ENCODE data around the gene KRTAP12-3. TPM values are rescaled to one million over a fixed set of nuclear protein-coding genes. Genes with fewer than 3 reads are reported as not detected.
"Not testable (repeated sequence)": the region's sequence is repeated elsewhere in the genome, so short reads cannot be mapped to it uniquely, and the experiment has no call there.

KRTAP12-3 gene, protein sequence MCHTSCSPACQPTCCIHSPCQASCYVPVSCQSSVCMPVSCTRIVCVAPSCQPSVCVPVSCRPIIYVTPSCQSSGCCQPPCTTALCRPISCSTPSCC
- total RNA-seq, result not detected

DNA sequence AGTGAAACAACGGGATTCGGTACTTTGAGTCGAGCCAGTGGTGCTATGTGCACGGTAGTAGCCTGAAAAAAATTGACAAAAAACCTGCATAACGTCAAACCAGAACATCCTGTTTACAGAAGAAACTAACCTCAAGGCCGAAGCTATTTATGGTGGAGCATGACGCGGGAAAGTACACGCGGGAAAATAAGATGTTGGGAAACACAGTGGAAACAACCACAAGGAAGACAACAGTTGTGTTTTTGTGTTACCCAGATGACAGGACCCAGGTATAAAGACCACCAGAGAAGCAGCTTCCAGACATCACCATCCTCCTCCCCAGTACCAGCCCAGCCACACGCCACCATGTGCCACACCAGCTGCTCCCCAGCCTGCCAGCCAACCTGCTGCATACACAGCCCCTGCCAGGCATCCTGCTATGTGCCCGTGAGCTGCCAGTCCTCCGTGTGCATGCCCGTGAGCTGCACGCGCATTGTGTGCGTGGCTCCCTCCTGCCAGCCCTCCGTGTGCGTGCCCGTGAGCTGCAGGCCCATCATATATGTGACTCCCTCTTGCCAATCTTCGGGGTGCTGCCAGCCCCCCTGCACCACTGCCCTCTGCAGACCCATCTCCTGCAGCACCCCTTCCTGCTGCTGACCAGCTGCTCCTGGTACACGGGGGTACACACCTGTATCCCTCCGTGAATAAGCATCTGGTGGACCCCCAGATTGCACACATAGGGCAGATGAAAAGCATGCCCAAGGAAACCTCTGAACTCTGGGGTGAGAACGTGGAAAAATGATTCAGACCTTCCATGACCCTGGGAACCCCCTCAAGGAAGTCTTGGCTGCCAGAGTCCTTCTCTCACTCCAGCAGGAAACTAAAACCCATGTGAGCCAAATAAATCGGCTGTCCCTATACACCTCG lies at the start of gene KRTAP12-3:
KRTAP12-3 (plus strand) TSS at position 298 of the 906 bp plus-strand sequence; CDS start at position 346, 48 bp downstream.
- no peaks in the 10 kb centered on the region for H3K4me1 ChIP-seq
- no peak for TF ChIP-seq POLR2A (IDR thresholded peaks at IDR 0.05)
- TF ChIP-seq, protein P1, sequence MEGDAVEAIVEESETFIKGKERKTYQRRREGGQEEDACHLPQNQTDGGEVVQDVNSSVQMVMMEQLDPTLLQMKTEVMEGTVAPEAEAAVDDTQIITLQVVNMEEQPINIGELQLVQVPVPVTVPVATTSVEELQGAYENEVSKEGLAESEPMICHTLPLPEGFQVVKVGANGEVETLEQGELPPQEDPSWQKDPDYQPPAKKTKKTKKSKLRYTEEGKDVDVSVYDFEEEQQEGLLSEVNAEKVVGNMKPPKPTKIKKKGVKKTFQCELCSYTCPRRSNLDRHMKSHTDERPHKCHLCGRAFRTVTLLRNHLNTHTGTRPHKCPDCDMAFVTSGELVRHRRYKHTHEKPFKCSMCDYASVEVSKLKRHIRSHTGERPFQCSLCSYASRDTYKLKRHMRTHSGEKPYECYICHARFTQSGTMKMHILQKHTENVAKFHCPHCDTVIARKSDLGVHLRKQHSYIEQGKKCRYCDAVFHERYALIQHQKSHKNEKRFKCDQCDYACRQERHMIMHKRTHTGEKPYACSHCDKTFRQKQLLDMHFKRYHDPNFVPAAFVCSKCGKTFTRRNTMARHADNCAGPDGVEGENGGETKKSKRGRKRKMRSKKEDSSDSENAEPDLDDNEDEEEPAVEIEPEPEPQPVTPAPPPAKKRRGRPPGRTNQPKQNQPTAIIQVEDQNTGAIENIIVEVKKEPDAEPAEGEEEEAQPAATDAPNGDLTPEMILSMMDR (IDR thresholded peaks at IDR 0.05), result no peak
- no peaks in the 10 kb centered on the region for H3K27me3 ChIP-seq
- no peak within 1 kb of the TSS for H3K4me3 ChIP-seq
- H3K9me3 ChIP-seq, result no peaks in the 10 kb centered on the region
- DNase-seq, result peak in 2 of 3 donors; percentile 26 to 61
- peak within 1 kb of the TSS; percentile 33 to 82 (median 63) for H3K27ac ChIP-seq
- H3K36me3 ChIP-seq, result no peaks in the 10 kb centered on the region

DNA sequence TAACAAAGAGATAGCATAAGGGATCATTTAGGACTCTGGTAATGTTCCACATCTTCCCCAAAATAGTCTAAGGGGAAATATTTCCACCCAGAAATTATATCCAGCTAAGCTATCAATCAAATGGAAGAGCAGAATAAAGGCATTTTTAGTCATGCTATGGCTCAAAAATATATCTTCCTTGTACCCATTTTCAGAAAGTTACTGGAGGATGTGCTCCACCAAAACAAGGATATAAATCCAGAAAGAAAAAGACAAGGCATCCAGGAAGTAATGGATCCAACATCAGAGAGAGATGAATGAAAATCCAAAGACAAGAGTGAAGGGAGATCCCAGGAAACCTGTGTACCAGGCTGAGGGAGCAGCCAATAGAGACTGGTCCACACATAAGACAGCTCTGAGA lies 48.5 kb upstream of the KRTAP12-3 start:
- TF ChIP-seq, protein P1 (IDR thresholded peaks at IDR 0.05), result no peak
- no peak for TF ChIP-seq POLR2A (IDR thresholded peaks at IDR 0.05)
- H3K27ac ChIP-seq, result no peak overlapping the region
- no peaks in the 10 kb centered on the region for H3K36me3 ChIP-seq
- no peak overlapping the region for H3K4me3 ChIP-seq
- H3K4me1 ChIP-seq, result no peaks in the 10 kb centered on the region
- H3K9me3 ChIP-seq, result peaks cover 0 to 16% (median 0%) of the 10 kb centered on the region in 4 donors
- no peak for DNase-seq
- H3K27me3 ChIP-seq, result no peaks in the 10 kb centered on the region

DNA sequence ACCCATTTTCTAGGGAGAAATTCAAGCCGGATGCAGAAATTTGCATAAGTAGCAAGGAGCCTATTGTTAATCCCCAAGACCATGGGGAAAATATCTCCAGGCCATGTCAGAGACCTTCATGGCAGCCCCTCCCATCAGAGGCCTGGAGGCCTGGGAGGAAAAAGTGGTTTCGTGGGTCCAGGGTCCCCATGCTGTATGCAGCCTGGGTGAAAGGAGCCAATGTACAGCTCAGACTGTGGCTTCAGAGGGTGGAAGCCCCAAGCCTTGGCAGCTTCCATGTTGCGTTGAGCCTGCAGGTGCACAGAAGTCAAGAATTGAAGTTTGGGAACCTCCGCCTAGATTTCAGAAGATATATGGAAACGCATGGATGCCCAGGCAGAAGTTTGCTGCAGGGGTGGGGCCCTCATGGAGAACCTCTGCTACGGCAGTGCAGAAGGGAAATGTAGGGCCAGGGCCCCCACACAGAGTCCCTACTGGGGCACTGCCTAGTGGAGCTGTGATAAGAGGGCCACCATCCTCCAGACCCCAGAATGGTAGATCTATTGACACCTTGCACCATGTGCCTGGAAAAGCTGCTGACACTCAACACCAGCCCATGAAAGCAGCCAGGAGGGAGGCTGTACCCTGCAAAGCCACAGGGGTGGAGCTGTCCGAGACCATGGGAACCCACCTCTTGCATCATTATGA lies 47.4 kb upstream of the KRTAP12-3 start:
- H3K9me3 ChIP-seq, result peaks cover 0 to 16% (median 0%) of the 10 kb centered on the region in 4 donors
- H3K36me3 ChIP-seq, DNase-seq, H3K27me3 ChIP-seq, H3K27ac ChIP-seq, H3K4me3 ChIP-seq, H3K4me1 ChIP-seq: not testable (repeated sequence)

DNA sequence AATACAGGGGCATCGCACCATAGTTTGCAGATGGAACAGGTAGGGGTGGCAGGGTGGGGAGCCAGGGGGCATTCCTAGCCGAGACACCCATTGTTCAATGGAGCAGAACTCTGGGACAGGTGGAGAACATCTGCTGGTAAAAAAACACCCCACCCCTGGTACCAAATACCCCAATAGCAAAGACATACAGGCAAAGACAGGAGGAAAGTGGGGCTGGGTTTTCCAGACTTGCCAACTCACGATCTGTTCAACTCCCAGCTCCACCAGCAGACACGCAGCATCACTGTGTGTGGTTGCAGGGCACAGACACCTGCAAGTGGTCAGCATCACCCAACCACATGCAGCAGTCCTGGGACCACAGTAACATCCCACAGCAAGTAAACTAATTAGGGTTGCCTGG lies 46.2 kb upstream of the KRTAP12-3 start:
- no peak for DNase-seq
- no peak overlapping the region for H3K4me3 ChIP-seq
- no peak overlapping the region for H3K27ac ChIP-seq
- no peak for TF ChIP-seq POLR2A (IDR thresholded peaks at IDR 0.05)
- TF ChIP-seq, protein P1 (IDR thresholded peaks at IDR 0.05), result no peak
- peaks cover 0 to 16% (median 0%) of the 10 kb centered on the region in 4 donors for H3K9me3 ChIP-seq
- no peaks in the 10 kb centered on the region for H3K36me3 ChIP-seq
- no peaks in the 10 kb centered on the region for H3K4me1 ChIP-seq
- no peaks in the 10 kb centered on the region for H3K27me3 ChIP-seq

DNA sequence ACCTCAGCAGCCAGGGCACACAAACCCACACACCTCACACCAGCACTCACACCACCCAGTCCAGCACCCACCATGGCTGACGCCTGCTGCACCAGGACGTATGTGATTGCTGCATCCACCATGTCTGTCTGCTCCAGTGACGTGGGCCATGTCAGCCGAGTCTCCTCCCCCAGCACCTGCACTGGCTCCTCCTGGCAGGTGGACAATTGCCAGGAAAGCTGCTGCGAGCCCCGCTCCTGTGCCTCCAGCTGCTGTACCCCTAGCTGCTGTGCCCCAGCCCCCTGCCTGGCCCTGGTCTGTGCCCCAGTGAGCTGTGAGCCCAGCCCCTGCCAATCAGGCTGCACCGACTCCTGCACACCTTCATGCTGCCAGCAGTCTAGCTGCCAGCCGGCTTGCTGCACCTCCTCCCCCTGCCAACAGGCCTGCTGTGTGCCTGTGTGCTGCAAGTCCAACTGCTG lies 45.7 kb upstream of the KRTAP12-3 start, which contains the start of gene KRTAP10-8:
KRTAP10-8 (plus strand) TSS at position 51 of the 458 bp plus-strand sequence; CDS start at position 73, 22 bp downstream.
- TF ChIP-seq POLR2A (IDR thresholded peaks at IDR 0.05), result no peak
- TF ChIP-seq, protein P1 (IDR thresholded peaks at IDR 0.05), result no peak
- no peak for DNase-seq

More for the DNA sequence above, 45.7 kb upstream of the KRTAP12-3 start, which contains the start of gene KRTAP10-8:
- H3K27ac ChIP-seq, result no peak within 1 kb of the TSS
- H3K9me3 ChIP-seq, result peaks cover 0 to 16% (median 0%) of the 10 kb centered on the region in 4 donors
- no peaks in the 10 kb centered on the region for H3K36me3 ChIP-seq
- no peak within 1 kb of the TSS for H3K4me3 ChIP-seq
- no peaks in the 10 kb centered on the region for H3K4me1 ChIP-seq
- H3K27me3 ChIP-seq, result no peaks in the 10 kb centered on the region
